BJ (cell line): Measurements from ENCODE around the gene POLK. TPM values are rescaled to one million over a fixed set of nuclear protein-coding genes. Genes with fewer than 3 reads are reported as not detected.

Experiments used
- CTCF ChIA-PET: fragments of 350-600 bp; formaldehyde crosslinking; extraction: SDS; loops from one replicate; lab custom pipeline; 2021; ENCODE audit warnings: antibody characterized with exemption, inconsistent platforms; lab: Yijun Ruan, JAX
- POLR2A ChIA-PET: fragments of 300-600 bp; sonication (Branson Sonifier 250); formaldehyde crosslinking; extraction: SDS; loops from one replicate; lab custom pipeline; 2021; ENCODE audit warnings: antibody characterized with exemption; lab: Charles Lee
- DNase-seq: peaks from one replicate; pipeline ENCODE4 v3.0.0-alpha.2; 2011; ENCODE audit warnings: low read depth
- H3K27me3 ChIP-seq: 2 replicates; pipeline ENCODE4 v1.6.0; 2011; ENCODE audit warnings: low read length; ENCODE audit not compliant: control insufficient read depth, insufficient read depth
- H3K36me3 ChIP-seq: 2 replicates; pipeline ENCODE4 v1.5.1; 2011; ENCODE audit warnings: low read length; ENCODE audit not compliant: control insufficient read depth, insufficient read depth
- H3K4me3 ChIP-seq: 2 replicates; pipeline ENCODE4 v1.5.1; 2011; ENCODE audit warnings: low read depth, mild to moderate bottlenecking, control low read depth, low read length
- polyA plus RNA-seq: library from polyadenylated mRNA; depleted of rRNA; stranded (reverse); fragments of >200 nt; gene quantifications from 2 replicates; pipeline ENCODE4 v1.2.3, GENCODE V29; 2011
- TF ChIP-seq, protein P1 (sequence below): IDR thresholded peaks from 2 replicates; pipeline ENCODE4 v1.5.1; 2011; ENCODE audit warnings: low read depth, mild to moderate bottlenecking, control low read depth, inconsistent platforms, low read length, moderate library complexity; ENCODE audit not compliant: insufficient read depth

The POLK gene
- polyA plus RNA-seq, 1 experiment = 11.8 TPM

DNA sequence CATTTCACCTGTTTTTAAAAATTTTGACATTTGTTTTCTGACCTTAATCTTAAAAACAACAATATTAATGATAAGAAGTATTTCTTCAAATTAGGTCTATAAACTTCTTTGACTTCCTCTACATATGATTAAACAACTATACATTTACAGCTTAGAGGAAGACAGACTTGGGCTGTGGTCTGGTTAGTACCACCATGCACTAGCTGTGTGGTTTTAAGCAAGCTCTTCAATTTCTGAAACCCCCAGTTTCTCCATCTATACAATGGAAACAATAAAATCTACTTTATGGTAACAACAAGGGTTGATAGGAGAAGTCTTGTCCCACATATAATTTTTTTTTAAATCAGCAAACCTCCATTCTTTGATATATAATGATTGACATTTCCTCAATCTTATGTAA is 115.3 kb downstream of the POLK start:
- no peaks in the 10 kb centered on the region for H3K36me3 ChIP-seq
- DNase-seq = no peak
- no peaks in the 10 kb centered on the region for H3K27me3 ChIP-seq
- ChIA-PET CTCF (interaction anchor here (1.1 to 1.6 kb wide), 2 partner anchors 8 to 10 kb away, joined by 3 to 4 read pairs; no protein-coding TSS in a partner anchor), POLR2A (no interaction called here)
- TF ChIP-seq, protein P1, sequence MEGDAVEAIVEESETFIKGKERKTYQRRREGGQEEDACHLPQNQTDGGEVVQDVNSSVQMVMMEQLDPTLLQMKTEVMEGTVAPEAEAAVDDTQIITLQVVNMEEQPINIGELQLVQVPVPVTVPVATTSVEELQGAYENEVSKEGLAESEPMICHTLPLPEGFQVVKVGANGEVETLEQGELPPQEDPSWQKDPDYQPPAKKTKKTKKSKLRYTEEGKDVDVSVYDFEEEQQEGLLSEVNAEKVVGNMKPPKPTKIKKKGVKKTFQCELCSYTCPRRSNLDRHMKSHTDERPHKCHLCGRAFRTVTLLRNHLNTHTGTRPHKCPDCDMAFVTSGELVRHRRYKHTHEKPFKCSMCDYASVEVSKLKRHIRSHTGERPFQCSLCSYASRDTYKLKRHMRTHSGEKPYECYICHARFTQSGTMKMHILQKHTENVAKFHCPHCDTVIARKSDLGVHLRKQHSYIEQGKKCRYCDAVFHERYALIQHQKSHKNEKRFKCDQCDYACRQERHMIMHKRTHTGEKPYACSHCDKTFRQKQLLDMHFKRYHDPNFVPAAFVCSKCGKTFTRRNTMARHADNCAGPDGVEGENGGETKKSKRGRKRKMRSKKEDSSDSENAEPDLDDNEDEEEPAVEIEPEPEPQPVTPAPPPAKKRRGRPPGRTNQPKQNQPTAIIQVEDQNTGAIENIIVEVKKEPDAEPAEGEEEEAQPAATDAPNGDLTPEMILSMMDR = no peak
- no peak overlapping the region for H3K4me3 ChIP-seq

DNA sequence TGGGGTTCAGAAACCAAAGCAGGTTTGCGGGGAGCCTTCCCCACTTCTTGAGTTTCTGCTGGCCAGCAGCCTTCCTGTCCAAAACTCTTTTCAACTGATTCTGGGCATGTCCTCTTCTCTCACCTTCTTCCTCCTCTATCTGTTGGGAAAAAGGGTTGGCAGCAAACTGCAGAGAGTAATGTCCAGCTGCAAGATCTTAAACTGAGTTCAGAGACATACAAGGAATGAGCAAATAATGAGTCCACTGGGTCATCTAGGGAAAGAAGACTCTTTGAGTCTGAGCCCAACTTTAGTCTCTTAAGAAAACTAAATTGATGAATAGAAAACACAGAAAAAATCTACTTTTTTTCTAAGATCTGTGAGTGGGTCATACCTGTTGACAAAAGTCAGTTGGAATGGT is 116.1 kb downstream of the POLK start:
- DNase-seq = no peak
- Histone ChIP-seq H3K27me3 (no peaks in the 10 kb centered on the region), H3K4me3 (no peak overlapping the region), H3K36me3 (no peaks in the 10 kb centered on the region)
- ChIA-PET CTCF (interaction anchor here (1.1 to 1.6 kb wide), 2 partner anchors 9 kb away, joined by 3 to 4 read pairs; no protein-coding TSS in a partner anchor), POLR2A (no interaction called here)
- TF ChIP-seq, protein P1 = no peak

DNA sequence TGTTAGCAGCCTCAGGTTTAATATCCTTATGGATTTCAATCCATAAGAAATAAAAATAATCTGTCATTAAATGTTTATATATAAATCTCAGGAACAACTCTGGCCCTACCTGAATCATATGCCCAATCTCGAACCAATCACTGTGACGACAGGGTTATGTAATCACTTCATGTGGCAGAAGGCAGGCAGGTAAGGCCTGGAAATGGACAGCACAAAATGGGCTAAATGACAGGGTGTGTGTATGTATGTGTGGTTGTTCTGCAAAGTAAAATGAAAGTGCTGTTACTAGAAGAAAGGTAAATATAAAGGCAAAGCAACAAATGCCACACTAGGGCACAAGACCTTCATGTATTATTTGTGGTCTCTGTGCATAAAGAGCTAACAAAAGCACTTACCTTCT is 119.2 kb downstream of the POLK start:
- Histone ChIP-seq H3K4me3 (no peak overlapping the region), H3K27me3 (no peaks in the 10 kb centered on the region), H3K36me3 (no peaks in the 10 kb centered on the region)
- ChIA-PET CTCF (no interaction called here), POLR2A (no interaction called here)
- TF ChIP-seq, protein P1 = no peak
- DNase-seq = no peak

DNA sequence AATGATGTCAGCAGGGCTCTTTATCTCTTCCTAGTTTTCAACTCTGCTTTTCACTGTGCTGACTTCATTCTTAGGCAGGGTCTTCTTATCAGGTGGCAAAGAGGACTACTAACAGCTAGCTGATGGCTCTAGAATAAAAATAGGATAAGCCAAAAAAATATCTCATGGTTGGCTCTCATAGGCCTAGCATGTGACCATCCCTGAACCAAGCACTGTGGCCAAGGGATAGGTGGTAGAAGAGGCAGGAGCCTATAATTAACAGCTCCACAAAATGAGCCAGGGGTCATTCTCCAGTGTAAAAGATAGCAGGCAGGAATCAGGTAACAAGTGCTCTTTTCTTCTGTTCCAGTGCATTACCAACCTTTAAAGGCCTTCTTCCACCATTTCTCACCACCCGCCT is 120.6 kb downstream of the POLK start:
- CTCF ChIA-PET = no interaction called here
- H3K27me3 ChIP-seq = no peaks in the 10 kb centered on the region; the same call in 1 of the 2 replicates
- DNase-seq = no peak
- POLR2A ChIA-PET = no interaction called here
- TF ChIP-seq, protein P1 = no peak
- no peaks in the 10 kb centered on the region for H3K36me3 ChIP-seq
- no peak overlapping the region for H3K4me3 ChIP-seq

DNA sequence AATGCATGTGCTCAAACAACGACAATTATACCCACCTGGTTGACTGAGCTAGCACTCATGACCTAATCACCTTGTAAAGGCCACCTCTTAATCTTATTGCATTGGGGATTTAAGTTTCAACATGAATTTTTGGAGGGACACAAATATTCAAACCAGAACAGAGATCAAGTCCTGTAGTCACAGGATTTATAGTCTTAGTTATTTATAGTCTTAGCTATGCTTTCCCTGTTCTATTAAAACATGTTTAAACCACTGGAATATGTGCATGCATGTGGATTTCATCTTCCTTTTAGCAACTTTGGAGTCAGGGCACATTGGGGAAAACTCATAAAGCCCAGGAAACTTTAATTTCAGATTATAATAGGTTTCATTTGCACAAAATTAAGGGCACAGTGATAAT is 126.3 kb downstream of the POLK start:
- POLR2A ChIA-PET = no interaction called here

More for the DNA sequence above, 126.3 kb downstream of the POLK start:
- no peak for DNase-seq
- no peaks in the 10 kb centered on the region; the same call in 1 of the 2 replicates for H3K27me3 ChIP-seq
- no peaks in the 10 kb centered on the region for H3K36me3 ChIP-seq
- TF ChIP-seq, protein P1 = no peak
- CTCF ChIA-PET = interaction anchor here (1.1 kb wide), 1 partner anchor 11 kb away, joined by 3 read pairs; no protein-coding TSS in a partner anchor
- H3K4me3 ChIP-seq = no peak overlapping the region
